ENCODE results near the gene SACS. TPM values are rescaled to one million over a fixed set of nuclear protein-coding genes. Genes with fewer than 3 reads are reported as not detected.

SACS gene
- total and polyA plus RNA-seq, 2 donors (not counting 3 experiments of a cell fraction or from before 2014, with no cell fraction given), result 14.8 to 72.7 TPM

DNA sequence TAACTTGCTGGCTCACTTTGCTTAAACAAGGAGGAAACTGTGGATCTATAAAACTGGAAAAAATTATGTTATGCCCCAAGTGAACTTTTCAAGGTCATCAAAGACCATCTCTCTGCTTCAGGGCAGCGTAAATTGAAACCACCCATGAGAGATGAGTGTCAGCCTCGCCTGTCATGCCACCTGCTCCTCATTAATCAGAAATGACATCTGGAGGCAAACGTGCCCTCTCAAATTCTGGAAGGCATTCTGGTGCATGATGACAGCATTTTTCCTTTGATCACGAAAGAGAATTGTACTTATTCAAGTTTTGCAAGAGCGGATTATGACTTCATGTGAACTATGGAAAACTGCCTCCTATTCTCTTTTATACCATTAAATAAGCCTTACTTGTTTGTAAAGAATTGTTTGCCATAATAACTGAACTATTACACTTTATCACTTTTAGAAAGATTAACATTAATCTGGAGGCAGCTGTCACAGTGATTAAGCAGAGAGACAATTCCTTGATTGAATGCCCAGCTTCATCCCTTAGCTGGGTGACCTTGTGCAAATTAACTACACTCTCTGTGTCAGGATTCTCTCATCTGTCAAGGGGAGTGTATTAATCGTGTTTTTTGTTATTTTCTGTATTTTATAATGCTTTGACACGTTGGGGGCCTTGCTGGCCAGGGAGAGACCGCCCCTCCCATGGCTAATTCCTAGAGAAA, 17.0 kb upstream of the SACS start:
- Histone ChIP-seq H3K4me2 (ENCODE audit: insufficient read depth, low read length) (no peak overlapping the region), H3K79me2 (ENCODE audit: control insufficient read depth, insufficient read depth, low read length) (no peaks in the 10 kb centered on the region), H3K9ac (replicated peaks; ENCODE audit: extremely low read depth, insufficient read depth, low read length) (no peak overlapping the region), H2AFZ (ENCODE audit: low read depth, low read length) (no peak overlapping the region), H3K4me3 (replicated peaks in 1 of 3; ENCODE audit: insufficient read depth in 1 of 3, low read depth in 1 of 3, low read length in 3 of 3) (no peak overlapping the region), H3K36me3 (ENCODE audit: control insufficient read depth in 2 of 2, extremely low read depth in 1 of 2, insufficient read depth in 2 of 2, low read length in 2 of 2) (no peaks in the 10 kb centered on the region), H3K9me3 (replicated peaks; ENCODE audit: control insufficient read depth, insufficient read depth, low read length) (no peaks in the 10 kb centered on the region), H4K20me1 (replicated peaks; ENCODE audit: control insufficient read depth, extremely low read depth, insufficient read depth, low read length) (no peaks in the 10 kb centered on the region), H3K4me1 (ENCODE audit: control insufficient read depth, extremely low read depth, insufficient read depth, low read length) (no peaks in the 10 kb centered on the region), H3K27ac (ENCODE audit: insufficient read depth, low read depth, low read length) (no peak overlapping the region), H3K9me1 (replicated peaks; ENCODE audit: control insufficient read depth, extremely low read depth, insufficient read depth, low read length) (no peaks in the 10 kb centered on the region), H3K27me3 (ENCODE audit: control insufficient read depth in 2 of 2, insufficient read depth in 2 of 2, low read length in 2 of 2) (peaks cover 0 to 5% of the 10 kb centered on the region in 2 experiments)
- BruUV-seq (replicated peaks), result no TSS peak
- intact Hi-C loops (cut with micrococcal nuclease) (no loop called here), dilution Hi-C loops (cut with MboI; ENCODE audit: extremely low pct_ligation_motif_present, low sequenced_read_pairs) (no loop called here)
- FAIRE-seq, result no peak
- CTCF ChIA-PET, result no interaction called here
- DNase-seq (ENCODE audit: low read depth, low spot score), result no peak
- TF ChIP-seq FOS (IDR thresholded peaks at IDR 0.05; ENCODE audit: borderline replicate concordance, insufficient read depth, low read length) (no peak), EZH2 (IDR thresholded peaks at IDR 0.05; ENCODE audit: borderline replicate concordance, low read depth, low read length, severe bottlenecking) (no peak), POLR2A (IDR thresholded peaks at IDR 0.05; ENCODE audit: low read depth, low read length) (no peak), GATA2 (IDR thresholded peaks at IDR 0.05; ENCODE audit: insufficient read depth, insufficient read length, low read depth, low read length) (no peak), JUN (IDR thresholded peaks at IDR 0.05; ENCODE audit: borderline replicate concordance, insufficient read depth, insufficient read length, low read depth) (no peak), POLR2AphosphoS5 (IDR thresholded peaks at IDR 0.05; ENCODE audit: insufficient read depth, low read depth, low read length) (no peak), MYC (IDR thresholded peaks at IDR 0.05; ENCODE audit: low read depth, low read length) (no peak), MAX (IDR thresholded peaks at IDR 0.05; ENCODE audit: insufficient read depth, insufficient read length) (no peak)
- TF ChIP-seq, protein P1, sequence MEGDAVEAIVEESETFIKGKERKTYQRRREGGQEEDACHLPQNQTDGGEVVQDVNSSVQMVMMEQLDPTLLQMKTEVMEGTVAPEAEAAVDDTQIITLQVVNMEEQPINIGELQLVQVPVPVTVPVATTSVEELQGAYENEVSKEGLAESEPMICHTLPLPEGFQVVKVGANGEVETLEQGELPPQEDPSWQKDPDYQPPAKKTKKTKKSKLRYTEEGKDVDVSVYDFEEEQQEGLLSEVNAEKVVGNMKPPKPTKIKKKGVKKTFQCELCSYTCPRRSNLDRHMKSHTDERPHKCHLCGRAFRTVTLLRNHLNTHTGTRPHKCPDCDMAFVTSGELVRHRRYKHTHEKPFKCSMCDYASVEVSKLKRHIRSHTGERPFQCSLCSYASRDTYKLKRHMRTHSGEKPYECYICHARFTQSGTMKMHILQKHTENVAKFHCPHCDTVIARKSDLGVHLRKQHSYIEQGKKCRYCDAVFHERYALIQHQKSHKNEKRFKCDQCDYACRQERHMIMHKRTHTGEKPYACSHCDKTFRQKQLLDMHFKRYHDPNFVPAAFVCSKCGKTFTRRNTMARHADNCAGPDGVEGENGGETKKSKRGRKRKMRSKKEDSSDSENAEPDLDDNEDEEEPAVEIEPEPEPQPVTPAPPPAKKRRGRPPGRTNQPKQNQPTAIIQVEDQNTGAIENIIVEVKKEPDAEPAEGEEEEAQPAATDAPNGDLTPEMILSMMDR (IDR thresholded peaks at IDR 0.05; ENCODE audit: extremely low read depth in 1 of 2, insufficient read depth in 1 of 2, low read depth in 1 of 2, low read length in 2 of 2), result no peak
- POLR2A ChIA-PET, result no interaction called here
